Frontal cortex (tissue), 4 donors: ENCODE measurements around the gene KIF16B. TPM values are rescaled to one million over a fixed set of nuclear protein-coding genes. Genes with fewer than 3 reads are reported as not detected.
A peak's percentile ranks its signal among the peaks of the same experiment; 100 is the strongest.

Experiments
- DNase-seq, 2 donors: peaks; one replicate each; pipeline ENCODE4 v3.0.0; 2012; ENCODE audit warnings: low spot score in 2 of 2
- FAIRE-seq: peaks from 2 replicates; lab custom pipeline; 2012; peaks lifted over from hg19 to GRCh38; lab: Jason Lieb, UNC
- total RNA-seq: library from RNA; depleted of rRNA; stranded (reverse); fragments of >200 nt; gene quantifications from one replicate; pipeline ENCODE4 v1.2.3, GENCODE V29; 2014
- donor health status: control.
- donor health status: control.
- donor health status: control.

The KIF16B gene
- total RNA-seq, 1 donor from 2014 or later: 70.1 TPM

- FAIRE-seq: no peak
These were observed 162.6 kb downstream of the KIF16B start for GRCh38 chr20:16410626-16411025.

GRCh38 chr20:16408981-16409380 is 164.3 kb downstream of the KIF16B start:
- DNase-seq: no peak
- no peak for FAIRE-seq

More at GRCh38 chr20:16410626-16411025, 162.6 kb downstream of the KIF16B start:
- DNase-seq: no peak

GRCh38 chr20:16407251-16408067 is 165.8 kb downstream of the KIF16B start:
- FAIRE-seq (no peak), DNase-seq (no peak)

DNA sequence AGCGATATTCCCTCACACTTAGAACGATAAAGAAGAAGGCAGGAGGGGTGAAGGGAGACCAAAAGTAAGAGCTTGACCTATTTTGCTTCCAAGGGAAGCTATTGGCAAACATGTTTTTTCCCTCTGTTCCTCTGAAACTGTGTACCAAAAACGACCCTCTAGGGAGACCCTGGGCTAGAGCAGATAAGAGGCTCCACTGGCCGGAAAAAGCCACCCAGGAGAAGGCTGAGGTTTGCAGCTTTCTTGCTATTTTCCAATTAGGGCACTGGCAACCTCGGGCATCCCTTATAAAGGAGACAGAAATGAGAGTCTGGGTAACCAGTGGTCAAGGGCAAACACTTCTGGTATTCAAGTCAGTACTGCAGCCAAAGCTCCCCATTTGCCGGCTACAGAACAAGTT is 168.0 kb downstream of the KIF16B start:
- DNase-seq (no peak), FAIRE-seq (no peak)

- FAIRE-seq (no peak), DNase-seq (no peak)
These were observed 168.6 kb downstream of the KIF16B start for GRCh38 chr20:16404640-16405039.

- no peak for DNase-seq
- FAIRE-seq: no peak
These were observed 169.1 kb downstream of the KIF16B start for GRCh38 chr20:16404171-16404570.

GRCh38 chr20:16400234-16400633 is 173.0 kb downstream of the KIF16B start:
- no peak for FAIRE-seq

GRCh38 chr20:16399801-16400200 is 173.4 kb downstream of the KIF16B start:
- FAIRE-seq (no peak), DNase-seq (no peak)

More at GRCh38 chr20:16400234-16400633, 173.0 kb downstream of the KIF16B start:
- no peak for DNase-seq

DNA sequence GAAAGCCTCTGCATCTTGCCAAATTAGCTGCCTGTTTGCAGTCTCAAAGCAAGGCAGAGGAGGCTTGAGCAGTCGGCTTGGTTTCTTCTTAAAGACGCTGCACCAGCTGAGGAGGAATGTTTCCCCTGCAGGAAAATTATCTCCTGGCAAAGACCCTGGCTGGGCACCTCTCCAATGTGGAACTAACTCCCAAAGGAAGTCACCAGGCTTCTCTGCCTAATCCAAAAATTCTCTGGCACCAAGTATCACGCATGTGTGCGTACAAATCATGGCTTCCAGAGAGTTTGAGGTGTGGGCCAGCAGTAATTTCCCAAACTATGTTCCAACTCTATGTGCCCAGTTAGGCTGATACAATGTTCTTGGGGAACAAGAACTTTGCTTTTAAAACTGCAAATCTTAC is 176.2 kb downstream of the KIF16B start:
- FAIRE-seq (no peak), DNase-seq (peak in 1 of 2 donors; percentile 20)

DNA sequence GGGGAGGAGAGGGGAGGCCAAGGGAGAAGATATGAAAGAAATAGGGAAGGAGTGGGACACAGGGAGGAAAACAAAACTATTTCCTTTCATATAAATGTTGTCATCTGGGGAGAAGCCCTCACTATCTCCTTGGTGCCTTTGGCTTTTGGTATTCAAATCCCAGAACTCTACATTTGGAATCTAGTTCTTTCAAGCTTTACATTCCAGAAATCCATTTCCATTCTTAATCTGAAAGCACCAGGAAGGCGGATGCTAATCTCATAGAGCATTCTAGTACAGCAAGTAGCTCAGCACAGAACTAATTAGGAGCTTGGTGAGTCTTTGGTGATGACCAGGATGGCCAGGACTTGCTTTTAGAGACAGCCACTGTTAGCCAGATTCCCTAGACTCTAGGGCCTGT is 177.9 kb downstream of the KIF16B start:
- DNase-seq (no peak), FAIRE-seq (no peak)

DNA sequence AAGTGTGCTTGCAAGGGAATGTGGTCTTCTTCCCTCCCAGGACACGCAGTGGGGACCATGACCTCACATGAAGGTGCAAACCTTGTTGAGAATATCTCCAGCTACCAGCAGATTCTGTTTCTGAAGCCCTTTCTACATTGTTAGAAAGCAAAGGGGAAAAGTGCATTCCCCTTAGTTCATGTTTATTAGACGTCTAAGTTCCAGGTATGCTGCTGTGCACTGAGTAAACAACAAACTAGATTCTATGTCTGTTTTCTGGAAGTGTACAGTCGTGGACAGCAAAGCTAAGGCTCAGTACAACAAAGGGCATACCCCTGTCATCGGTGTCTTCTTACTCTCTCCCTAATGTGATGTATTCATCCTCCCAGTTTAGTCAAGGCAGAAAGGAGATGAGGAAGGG is 178.5 kb downstream of the KIF16B start:
- DNase-seq (no peak), FAIRE-seq (no peak)

GRCh38 chr20:16393836-16394235 is 179.4 kb downstream of the KIF16B start:
- DNase-seq (no peak), FAIRE-seq (no peak)

DNA sequence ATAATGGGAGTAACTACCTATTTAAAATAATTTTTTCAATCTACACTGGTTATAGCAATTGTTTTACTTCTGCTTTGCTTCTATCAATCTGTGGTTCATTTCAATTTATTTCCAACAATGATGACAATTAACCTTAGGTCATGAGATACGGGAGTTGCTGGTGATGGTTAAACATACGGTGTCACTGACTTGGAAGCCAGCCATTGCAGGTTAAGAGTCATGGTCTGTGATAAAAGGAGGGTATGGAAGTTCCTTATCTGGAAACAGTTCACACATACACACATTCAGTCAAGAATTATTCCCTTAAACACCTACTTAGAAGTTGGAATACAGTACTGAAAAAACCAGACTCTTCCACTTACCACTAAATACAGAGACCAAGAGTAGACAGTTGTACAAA is 180.0 kb downstream of the KIF16B start:
- FAIRE-seq (no peak), DNase-seq (no peak)

DNA sequence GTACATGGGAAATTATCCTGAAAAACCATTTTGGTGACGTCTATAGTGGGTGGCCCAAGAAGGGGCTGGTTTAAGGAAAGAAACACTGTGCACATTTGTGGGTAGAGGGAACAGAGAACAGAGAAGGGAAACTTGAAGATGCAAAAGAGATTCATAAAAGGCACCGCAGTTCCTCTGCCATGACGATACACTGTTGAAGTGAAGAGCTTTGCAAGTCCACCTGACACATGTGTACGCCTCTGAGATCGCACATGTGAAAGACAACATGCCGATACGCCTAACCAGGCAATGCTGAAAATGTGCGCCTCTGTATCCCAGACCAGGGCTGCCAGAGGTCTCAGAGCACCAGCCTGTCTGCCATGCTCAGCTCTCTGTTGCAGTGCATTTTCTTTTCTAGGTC is 180.9 kb downstream of the KIF16B start:
- DNase-seq: no peak

GRCh38 chr20:16390991-16391390 is 182.3 kb downstream of the KIF16B start:
- FAIRE-seq: no peak
- no peak for DNase-seq

More for the DNA sequence above, 180.9 kb downstream of the KIF16B start:
- no peak for FAIRE-seq

GRCh38 chr20:16388731-16389130 is 184.5 kb downstream of the KIF16B start:
- DNase-seq (no peak), FAIRE-seq (no peak)

- FAIRE-seq (no peak), DNase-seq (no peak)
These were observed 185.6 kb downstream of the KIF16B start for GRCh38 chr20:16387666-16388065.

GRCh38 chr20:16385891-16386290 is 187.4 kb downstream of the KIF16B start:
- DNase-seq (no peak), FAIRE-seq (no peak)

GRCh38 chr20:16385462-16385861 is 187.8 kb downstream of the KIF16B start:
- FAIRE-seq (no peak), DNase-seq (no peak)

- DNase-seq (no peak), FAIRE-seq (no peak)
These were observed 191.8 kb downstream of the KIF16B start for GRCh38 chr20:16381444-16381843.

- FAIRE-seq (no peak), DNase-seq (no peak)
These were observed 194.4 kb downstream of the KIF16B start for GRCh38 chr20:16378712-16379370.
